HepG2 (cell line): ENCODE results near the gene KCNMB2. TPM values are rescaled to one million over a fixed set of nuclear protein-coding genes. Genes with fewer than 3 reads are reported as not detected.

Experiments
- ATAC-seq: fragments of 200-7000 bp; cut with Tn5 transposase; 3 replicates; pipeline ENCODE4 v1.9.1; 2020; ENCODE audit warnings: mild to moderate bottlenecking, moderate library complexity
- BruUV-seq: library from RNA; stranded (reverse); fragments of 400-500 nt; replicated peaks from 2 replicates; lab custom pipeline; 2021; lab: Mats Ljungman, UMichigan
- CTCF ChIA-PET: fragments of 300-600 bp; formaldehyde crosslinking; extraction: SDS; loops from one replicate; lab custom pipeline; 2021; ENCODE audit warnings: low total read pairs, inconsistent platforms, low intra/inter-chr PET ratio; lab: Yijun Ruan, JAX
- POLR2A ChIA-PET: fragments of 350-600 bp; sonication (Branson Sonifier 250); formaldehyde crosslinking; loops from one replicate; lab custom pipeline; 2020; ENCODE audit warnings: antibody characterized with exemption, inconsistent platforms; lab: Yijun Ruan, JAX
- DNase-seq: peaks from one replicate; pipeline ENCODE4 v3.0.0-alpha.2; 2015; ENCODE audit warnings: low spot score
- FAIRE-seq: peaks from 3 replicates; lab custom pipeline; 2011; peaks lifted over from hg19 to GRCh38; lab: Jason Lieb, UNC
- H2AFZ ChIP-seq: one replicate; pipeline ENCODE4 v1.6.1; 2011; ENCODE audit warnings: low read length, inconsistent platforms
- H3K27ac ChIP-seq: fragments of 300-600 bp; 3 replicates; pipeline ENCODE4 v1.8.0; 2011; ENCODE audit warnings: mixed run types, mild to moderate bottlenecking, mixed read lengths, low read length, inconsistent platforms; ENCODE audit not compliant: insufficient read depth; ENCODE audit errors: extremely low read length
- H3K27me3 ChIP-seq, 2 experiments: fragments of 200-600 bp in 1 of 2; 2 replicates in 1 of 2; 3 replicates in 1 of 2; pipeline versions ENCODE4 v1.6.0 to v1.8.0; 2011; ENCODE audit warnings: low read length in 2 of 2, mild to moderate bottlenecking in 2 of 2, moderate library complexity in 2 of 2, inconsistent platforms in 1 of 2; ENCODE audit not compliant: insufficient read depth in 2 of 2, control insufficient read depth in 1 of 2
- H3K36me3 ChIP-seq, 2 experiments: fragments of 200-600 bp in 1 of 2; replicated peaks in 1 of 2; 2 replicates in 1 of 2; 3 replicates in 1 of 2; pipeline versions ENCODE4 v1.5.1 to v1.8.0; 2011; ENCODE audit warnings: low read length in 2 of 2, inconsistent platforms in 1 of 2; ENCODE audit not compliant: insufficient read depth in 2 of 2, control insufficient read depth in 1 of 2
- H3K4me1 ChIP-seq: 2 replicates; pipeline ENCODE4 v1.5.1; 2012; ENCODE audit warnings: low read length, inconsistent platforms; ENCODE audit not compliant: insufficient read depth
- H3K4me2 ChIP-seq: 2 replicates; pipeline ENCODE4 v1.6.0; 2011; ENCODE audit warnings: low read depth, low read length, inconsistent platforms
- H3K4me3 ChIP-seq, 3 experiments: fragments of 200-600 bp in 1 of 3; sonication (generic), shearing (Covaris generic) in 1 of 3; replicated peaks in 1 of 3; 2 replicates each; pipeline ENCODE4 v1.5.1; 2011 to 2016; ENCODE audit warnings: low read length in 3 of 3, inconsistent platforms in 2 of 3, low read depth in 2 of 3, mild to moderate bottlenecking in 2 of 3, control low read depth in 1 of 3, mixed read lengths in 1 of 3; ENCODE audit not compliant: insufficient read depth in 1 of 3
- H3K79me2 ChIP-seq: one replicate; pipeline ENCODE4 v1.6.1; 2011; ENCODE audit warnings: low read length, inconsistent platforms; ENCODE audit not compliant: insufficient read depth
- H3K9ac ChIP-seq: 2 replicates; pipeline ENCODE4 v1.6.0; 2011; ENCODE audit warnings: mild to moderate bottlenecking, low read depth, low read length, inconsistent platforms; ENCODE audit not compliant: insufficient read depth
- H3K9me3 ChIP-seq: 2 replicates; pipeline ENCODE4 v1.5.1; 2012; ENCODE audit warnings: mild to moderate bottlenecking, low read length
- H4K20me1 ChIP-seq: 2 replicates; pipeline ENCODE4 v1.6.0; 2011; ENCODE audit warnings: inconsistent platforms, mild to moderate bottlenecking, low read length, moderate library complexity; ENCODE audit not compliant: insufficient read depth
- DPF2 ChIP-seq: sonication (generic); formaldehyde crosslinking; IDR thresholded peaks from 2 replicates; pipeline ENCODE4 v1.4.0; 2020; ENCODE audit warnings: mild to moderate bottlenecking, low read depth, missing genetic modification reagents, borderline replicate concordance
- FOXO4 ChIP-seq: sonication (generic); formaldehyde crosslinking; conservative IDR thresholded peaks from 2 replicates; pipeline ENCODE4 v1.8.1; 2023; ENCODE audit warnings: missing genetic modification reagents
- KLF6 ChIP-seq: IDR thresholded peaks from 2 replicates; pipeline ENCODE4 v1.8.0; 2016; ENCODE audit warnings: missing biosample characterization, missing genetic modification reagents
- MEF2D ChIP-seq: sonication (generic); formaldehyde crosslinking; IDR thresholded peaks from 2 replicates; pipeline ENCODE4 v1.5.1; 2020; ENCODE audit warnings: mild to moderate bottlenecking, missing genetic modification reagents
- NCOR1 ChIP-seq: fragments of 200-600 bp; sonication (generic); IDR thresholded peaks from 2 replicates; pipeline ENCODE4 v1.7.0; 2017; ENCODE audit warnings: antibody characterized with exemption, low read length, borderline replicate concordance
- NR1H2 ChIP-seq: sonication (generic); formaldehyde crosslinking; IDR thresholded peaks from 2 replicates; pipeline ENCODE4 v1.8.1; 2022; ENCODE audit warnings: low read depth, missing genetic modification reagents, borderline replicate concordance
- PHB2 ChIP-seq: fragments of 450-650 bp; IDR thresholded peaks from 2 replicates; pipeline ENCODE4 v1.6.1; 2018; ENCODE audit not compliant: partially characterized antibody
- PTBP1 ChIP-seq: fragments of 200-400 bp; formaldehyde crosslinking; IDR thresholded peaks from 2 replicates; pipeline ENCODE4 v1.6.1; 2018; ENCODE audit warnings: low read length, low read depth; ENCODE audit not compliant: poor library complexity, severe bottlenecking
- SIN3B ChIP-seq: fragments of 150-350 bp; IDR thresholded peaks from 2 replicates; pipeline ENCODE4 v1.6.1; 2014; ENCODE audit warnings: low read length
- ZFP1 ChIP-seq: IDR thresholded peaks from 2 replicates; pipeline ENCODE4 v1.6.1; 2016
- ZFP37 ChIP-seq: sonication (generic); formaldehyde crosslinking; IDR thresholded peaks from 2 replicates; pipeline ENCODE4 v1.4.0; 2020; ENCODE audit warnings: missing genetic modification reagents, borderline replicate concordance
- ZNF605 ChIP-seq: sonication (generic); formaldehyde crosslinking; IDR thresholded peaks from 2 replicates; pipeline ENCODE4 v1.8.0; 2022; ENCODE audit warnings: mild to moderate bottlenecking, missing genetic modification reagents
- ZNF761 ChIP-seq: sonication (generic); formaldehyde crosslinking; conservative IDR thresholded peaks from 2 replicates; pipeline ENCODE4 v1.4.0; 2020; ENCODE audit warnings: mild to moderate bottlenecking, missing genetic modification reagents
- WGBS: methylation state at CpG from one replicate; pipeline ENCODE4 v1.1.6; 2017; ENCODE audit warnings: low lambda C conversion rate; 5-methylcytosine and 5-hydroxymethylcytosine counted together
- in situ Hi-C: cut with HindIII; loops from 2 replicates; pipeline ENCODE4 v1.10.0; 2017; ENCODE audit warnings: low pct_unique_long_range_greater_than_20kb; ENCODE audit not compliant: extremely low pct_ligation_motif_present
- intact Hi-C: fragments of 100-400 bp; cut with micrococcal nuclease; formaldehyde crosslinking; loops from one replicate; pipeline ENCODE4 v1.10.0; 2022; ENCODE audit not compliant: unreplicated experiment
- polyA plus RNA-seq, 8 experiments: library from polyadenylated mRNA; depleted of rRNA in 3 of 8; stranded (reverse) in 7 of 8; unstranded in 1 of 8; fragments of >200 nt; fragmentation: Illumina TruSeq in 4 of 8; extraction: Trizol in 4 of 8; gene quantifications; 2 replicates each; pipeline versions ENCODE4 v1.2.1 to v1.2.3, GENCODE V29; 2011 to 2016; ENCODE audit warnings: low read depth in 4 of 8, missing spikeins in 1 of 8, mixed read lengths in 1 of 8; ENCODE audit not compliant: insufficient read depth in 1 of 8
- total RNA-seq, 5 experiments: library from RNA; depleted of rRNA; stranded (reverse); fragments of >200 nt; fragmentation: Illumina TruSeq; extraction: Trizol; gene quantifications; 2 replicates each; pipeline ENCODE4 v1.2.3, GENCODE V29; 2016; ENCODE audit warnings: low read depth in 1 of 5
- TF ChIP-seq, protein P1 (sequence below): sonication (generic); formaldehyde crosslinking; IDR thresholded peaks from 2 replicates; pipeline ENCODE4 v1.5.1; 2020; ENCODE audit warnings: missing genetic modification reagents, mild to moderate bottlenecking, borderline replicate concordance
- TF ChIP-seq, protein P2 (sequence below): sonication (generic); formaldehyde crosslinking; IDR thresholded peaks from 2 replicates; pipeline ENCODE4 v1.4.0; 2020; ENCODE audit warnings: missing genetic modification reagents, mild to moderate bottlenecking, borderline replicate concordance

KCNMB2 gene
- total and polyA plus RNA-seq, 2 of the 13 experiments (the other 11 are each of a cell fraction or from before 2014, with no cell fraction given), result not detected

- Histone ChIP-seq H4K20me1 (no peaks in the 10 kb centered on the region), H3K36me3 (no peaks in the 10 kb centered on the region), H3K9ac (no peak overlapping the region), H3K79me2 (no peaks in the 10 kb centered on the region), H2AFZ (no peak overlapping the region), H3K4me3 (no peak overlapping the region), H3K27me3 (no peaks in the 10 kb centered on the region), H3K4me2 (no peak overlapping the region), H3K9me3 (no peaks in the 10 kb centered on the region), H3K27ac (no peak overlapping the region), H3K4me1 (no peaks in the 10 kb centered on the region)
- intact Hi-C loops (no loop called here), in situ Hi-C loops (no loop called here)
- no TSS peak for BruUV-seq
- DNase-seq (no peak), FAIRE-seq (no peak), ATAC-seq (no peak)
- WGBS, result 7% methylated on average over 3 of the region's 3 CpGs
- TF ChIP-seq MEF2D (CRISPR knock-in tag) (no peak), DPF2 (CRISPR knock-in tag) (no peak), NR1H2 (no peak), SIN3B (no peak), PTBP1 (no peak), ZFP37 (no peak), ZNF605 (CRISPR knock-in tag) (no peak), NCOR1 (no peak), ZNF761 (CRISPR knock-in tag) (no peak), ZFP1 (CRISPR knock-in tag) (no peak), FOXO4 (CRISPR knock-in tag) (no peak), PHB2 (no peak), KLF6 (CRISPR knock-in tag) (no peak)
- TF ChIP-seq, protein P1, sequence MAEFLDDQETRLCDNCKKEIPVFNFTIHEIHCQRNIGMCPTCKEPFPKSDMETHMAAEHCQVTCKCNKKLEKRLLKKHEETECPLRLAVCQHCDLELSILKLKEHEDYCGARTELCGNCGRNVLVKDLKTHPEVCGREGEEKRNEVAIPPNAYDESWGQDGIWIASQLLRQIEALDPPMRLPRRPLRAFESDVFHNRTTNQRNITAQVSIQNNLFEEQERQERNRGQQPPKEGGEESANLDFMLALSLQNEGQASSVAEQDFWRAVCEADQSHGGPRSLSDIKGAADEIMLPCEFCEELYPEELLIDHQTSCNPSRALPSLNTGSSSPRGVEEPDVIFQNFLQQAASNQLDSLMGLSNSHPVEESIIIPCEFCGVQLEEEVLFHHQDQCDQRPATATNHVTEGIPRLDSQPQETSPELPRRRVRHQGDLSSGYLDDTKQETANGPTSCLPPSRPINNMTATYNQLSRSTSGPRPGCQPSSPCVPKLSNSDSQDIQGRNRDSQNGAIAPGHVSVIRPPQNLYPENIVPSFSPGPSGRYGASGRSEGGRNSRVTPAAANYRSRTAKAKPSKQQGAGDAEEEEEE (CRISPR knock-in tag), result no peak
- TF ChIP-seq, protein P2, sequence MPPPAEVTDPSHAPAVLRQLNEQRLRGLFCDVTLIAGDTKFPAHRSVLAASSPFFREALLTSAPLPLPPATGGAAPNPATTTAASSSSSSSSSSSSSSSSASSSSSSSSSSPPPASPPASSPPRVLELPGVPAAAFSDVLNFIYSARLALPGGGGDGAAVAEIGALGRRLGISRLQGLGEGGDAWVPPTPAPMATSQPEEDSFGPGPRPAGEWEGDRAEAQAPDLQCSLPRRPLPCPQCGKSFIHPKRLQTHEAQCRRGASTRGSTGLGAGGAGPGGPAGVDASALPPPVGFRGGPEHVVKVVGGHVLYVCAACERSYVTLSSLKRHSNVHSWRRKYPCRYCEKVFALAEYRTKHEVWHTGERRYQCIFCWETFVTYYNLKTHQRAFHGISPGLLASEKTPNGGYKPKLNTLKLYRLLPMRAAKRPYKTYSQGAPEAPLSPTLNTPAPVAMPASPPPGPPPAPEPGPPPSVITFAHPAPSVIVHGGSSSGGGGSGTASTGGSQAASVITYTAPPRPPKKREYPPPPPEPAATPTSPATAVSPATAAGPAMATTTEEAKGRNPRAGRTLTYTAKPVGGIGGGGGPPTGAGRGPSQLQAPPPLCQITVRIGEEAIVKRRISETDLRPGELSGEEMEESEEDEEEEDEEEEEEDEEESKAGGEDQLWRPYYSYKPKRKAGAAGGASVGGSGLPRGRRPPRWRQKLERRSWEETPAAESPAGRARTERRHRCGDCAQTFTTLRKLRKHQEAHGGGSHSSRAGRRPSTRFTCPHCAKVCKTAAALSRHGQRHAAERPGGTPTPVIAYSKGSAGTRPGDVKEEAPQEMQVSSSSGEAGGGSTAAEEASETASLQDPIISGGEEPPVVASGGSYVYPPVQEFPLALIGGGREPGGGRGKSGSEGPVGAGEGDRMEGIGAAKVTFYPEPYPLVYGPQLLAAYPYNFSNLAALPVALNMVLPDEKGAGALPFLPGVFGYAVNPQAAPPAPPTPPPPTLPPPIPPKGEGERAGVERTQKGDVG, result no peak
- POLR2A ChIA-PET, result no interaction called here
- CTCF ChIA-PET, result no interaction called here
These were observed 235.3 kb downstream of the KCNMB2 start for GRCh38 chr3:178771511-178771910.
